Keratinocyte (primary cell): ENCODE results near the gene ADGRD1.

ENCODE experiments used
- CTCF ChIP-seq, 3 experiments: IDR thresholded peaks in 1 of 3; conservative IDR thresholded peaks in 1 of 3; optimal IDR thresholded peaks in 1 of 3; 2 replicates in 2 of 3; 3 replicates in 1 of 3; pipeline versions ENCODE3 to v1.5.1; 2011; ENCODE audit warnings: low read length in 3 of 3, mild to moderate bottlenecking in 3 of 3, moderate library complexity in 2 of 3, control low read depth in 1 of 3, inconsistent platforms in 1 of 3; ENCODE audit not compliant: insufficient read depth in 2 of 3; ENCODE audit errors: extremely low read depth in 1 of 3
- EZH2 ChIP-seq: IDR thresholded peaks from one replicate; pipeline ENCODE4 v1.6.1; 2012; ENCODE audit warnings: inconsistent platforms, mild to moderate bottlenecking, low read length, moderate library complexity

- TF ChIP-seq CTCF (optimal IDR thresholded peaks at IDR 0.05 in 1 of 3, IDR thresholded peaks at IDR 0.05 in 1 of 3, conservative IDR thresholded peaks at IDR 0.05 in 1 of 3; ENCODE audit: extremely low read depth in 1 of 3, insufficient read depth in 2 of 3, low read length in 3 of 3) (no peak), EZH2 (no peak)
These were observed 24.3 kb upstream of the ADGRD1 start for GRCh38 chr12:130929363-130929762.
